CD14-positive monocyte (primary cell): ENCODE data around the gene OPN4. TPM values are rescaled to one million over a fixed set of nuclear protein-coding genes. Genes with fewer than 3 reads are reported as not detected.
A peak's percentile ranks its signal among the peaks of the same experiment; 100 is the strongest.

Source experiments
- DNase-seq, 3 donors: peaks; one replicate each; pipeline ENCODE4 v3.0.0-alpha.2; 2011 to 2022
- H2AFZ ChIP-seq: 2 replicates; pipeline ENCODE4 v1.6.0; 2012; ENCODE audit warnings: mild to moderate bottlenecking, low read depth, low read length, inconsistent platforms; ENCODE audit not compliant: insufficient read depth, poor library complexity, severe bottlenecking
- H3K27ac ChIP-seq, 2 donors: 1 replicate in 1 of 2; 2 replicates in 1 of 2; pipeline ENCODE4 v1.5.1; 2012 to 2013; ENCODE audit warnings: low read length in 2 of 2, control low read depth in 1 of 2, inconsistent platforms in 1 of 2, low read depth in 1 of 2, mild to moderate bottlenecking in 1 of 2
- H3K27me3 ChIP-seq, 2 donors: one replicate each; pipeline versions ENCODE4 v1.6.0 to v1.6.1; 2011 to 2013; ENCODE audit warnings: low read length in 2 of 2; ENCODE audit not compliant: control insufficient read depth in 2 of 2, insufficient read depth in 2 of 2
- H3K36me3 ChIP-seq, 2 donors: replicated peaks in 1 of 2; 1 replicate in 1 of 2; 2 replicates in 1 of 2; pipeline versions ENCODE4 v1.5.1 to v1.6.1; 2012 to 2013; ENCODE audit warnings: low read length in 2 of 2, control low read depth in 1 of 2, inconsistent platforms in 1 of 2, mild to moderate bottlenecking in 1 of 2; ENCODE audit not compliant: insufficient read depth in 2 of 2, control insufficient read depth in 1 of 2
- H3K4me1 ChIP-seq, 2 donors: 1 replicate in 1 of 2; 2 replicates in 1 of 2; pipeline versions ENCODE4 v1.5.1 to v1.6.1; 2012 to 2013; ENCODE audit warnings: low read length in 2 of 2, control low read depth in 1 of 2, inconsistent platforms in 1 of 2, mild to moderate bottlenecking in 1 of 2, moderate library complexity in 1 of 2; ENCODE audit not compliant: insufficient read depth in 2 of 2, control insufficient read depth in 1 of 2
- H3K4me2 ChIP-seq: replicated peaks from 2 replicates; pipeline ENCODE3; 2012; ENCODE audit warnings: low read length, moderate library complexity, mild to moderate bottlenecking; ENCODE audit not compliant: poor library complexity, severe bottlenecking; ENCODE audit errors: extremely low read depth
- H3K4me3 ChIP-seq, 3 experiments: fragments of 200-600 bp in 1 of 3; sonication (generic) in 1 of 3; replicated peaks in 1 of 3; 1 replicate in 2 of 3; 2 replicates in 1 of 3; pipeline ENCODE4 v1.5.1; 2011 to 2013; ENCODE audit warnings: low read length in 3 of 3, mild to moderate bottlenecking in 3 of 3, control low read depth in 2 of 3, low read depth in 2 of 3, inconsistent platforms in 1 of 3, moderate library complexity in 1 of 3
- H3K79me2 ChIP-seq: 2 replicates; pipeline ENCODE4 v1.6.0; 2012; ENCODE audit warnings: mild to moderate bottlenecking, control low read depth, inconsistent platforms, low read length, moderate library complexity; ENCODE audit not compliant: insufficient read depth
- H3K9ac ChIP-seq: 2 replicates; pipeline ENCODE4 v1.6.0; 2017; ENCODE audit warnings: low read length, mild to moderate bottlenecking; ENCODE audit not compliant: insufficient read depth, poor library complexity, severe bottlenecking
- H3K9me3 ChIP-seq, 2 donors: replicated peaks in 1 of 2; 1 replicate in 1 of 2; 2 replicates in 1 of 2; pipeline versions ENCODE4 v1.5.1 to v1.6.1; 2012 to 2013; ENCODE audit warnings: low read length in 2 of 2, control low read depth in 1 of 2; ENCODE audit not compliant: control insufficient read depth in 1 of 2, insufficient read depth in 1 of 2
- H4K20me1 ChIP-seq: 2 replicates; pipeline ENCODE4 v1.6.0; 2012; ENCODE audit warnings: mild to moderate bottlenecking, low read length, control low read depth, moderate library complexity; ENCODE audit not compliant: insufficient read depth
- H3K27ac Mint-ChIP-seq, 7 donors: one replicate each; pipeline ENCODE4 v1.8.0; 2020; ENCODE audit warnings: mild to moderate bottlenecking in 7 of 7, mixed read lengths in 7 of 7, moderate library complexity in 6 of 7, inconsistent platforms in 2 of 7
- H3K27me3 Mint-ChIP-seq, 3 donors: one replicate each; pipeline ENCODE4 v1.8.0; 2021 to 2022; ENCODE audit warnings: low read depth in 3 of 3, mild to moderate bottlenecking in 3 of 3, mixed read lengths in 3 of 3, moderate library complexity in 3 of 3, inconsistent platforms in 1 of 3
- H3K36me3 Mint-ChIP-seq, 2 donors: one replicate each; pipeline ENCODE4 v1.8.0; 2020; ENCODE audit warnings: mixed read lengths in 2 of 2, inconsistent platforms in 1 of 2, mild to moderate bottlenecking in 1 of 2
- H3K4me1 Mint-ChIP-seq: one replicate; pipeline ENCODE4 v1.8.0; 2020; ENCODE audit warnings: mild to moderate bottlenecking, mixed read lengths
- H3K4me3 Mint-ChIP-seq, 2 donors: one replicate each; pipeline ENCODE4 v1.8.0; 2020; ENCODE audit warnings: mild to moderate bottlenecking in 2 of 2, mixed read lengths in 2 of 2, moderate library complexity in 1 of 2
- H3K9me3 Mint-ChIP-seq, 7 donors: one replicate each; pipeline ENCODE4 v1.8.0; 2020 to 2022; ENCODE audit warnings: mixed read lengths in 7 of 7, mild to moderate bottlenecking in 6 of 7, moderate library complexity in 6 of 7, inconsistent platforms in 2 of 7
- CTCF ChIP-seq: fragments of 200-600 bp; IDR thresholded peaks from one replicate; pipeline ENCODE4 v1.8.0; 2022; ENCODE audit warnings: antibody characterized with exemption, mild to moderate bottlenecking
- WGBS: methylation state at CpG from one replicate; pipeline ENCODE4 v1.1.5; 2013; ENCODE audit warnings: missing lambda C conversion rate; ENCODE audit not compliant: insufficient coverage; 5-methylcytosine and 5-hydroxymethylcytosine counted together
- intact Hi-C, 2 donors: fragments of 100-400 bp; cut with micrococcal nuclease; formaldehyde crosslinking; loops; one replicate each; pipeline versions ENCODE4 v1.15.0 to v1.15.1; 2023
- polyA plus RNA-seq, 3 donors: library from polyadenylated mRNA; depleted of rRNA in 1 of 3; unstranded in 2 of 3; stranded (reverse) in 1 of 3; fragments of 300-500 nt in 2 of 3; fragments of >200 nt in 1 of 3; fragmentation: Illumina TruSeq in 2 of 3; gene quantifications; 1 replicate in 2 of 3; 2 replicates in 1 of 3; pipeline ENCODE4 v1.2.3, GENCODE V29; 2012 to 2021

The OPN4 gene
- polyA plus RNA-seq, 3 donors = not detected

- WGBS = 85% methylated on average over 6 of the region's 6 CpGs
- no peak overlapping the region for H3K4me2 ChIP-seq
These were observed 23.0 kb downstream of the OPN4 start for GRCh38 chr10:86677374-86677773.

GRCh38 chr10:86678999-86679792, 24.8 kb downstream of the OPN4 start:
- no peaks in the 10 kb centered on the region for H3K36me3 ChIP-seq
- H3K4me1 ChIP-seq = no peaks in the 10 kb centered on the region
- no peaks in the 10 kb centered on the region for H4K20me1 ChIP-seq
- H3K4me3 ChIP-seq = no peak overlapping the region
- H3K79me2 ChIP-seq = no peaks in the 10 kb centered on the region
- no peak overlapping the region for H3K27ac ChIP-seq
- Mint-ChIP-seq H3K36me3 (no peaks in the 10 kb centered on the region), H3K27me3 (peaks cover 3 to 6% (median 5%) of the 10 kb centered on the region in 3 donors), H3K4me1 (peaks cover 4% of the 10 kb centered on the region), H3K27ac (no peak overlapping the region), H3K4me3 (peak overlapping the region in 1 of 2 donors; percentile 31), H3K9me3 (peaks cover 0 to 3% (median 0%) of the 10 kb centered on the region in 7 donors)
- H3K9ac ChIP-seq = no peak overlapping the region
- peak overlapping the region; percentile 0 for H2AFZ ChIP-seq
- peak in 2 of 3 donors; percentile 6 to 11 for DNase-seq
- no peaks in the 10 kb centered on the region for H3K27me3 ChIP-seq
- WGBS = 64% methylated on average over 8 of the region's 13 CpGs
- H3K9me3 ChIP-seq = no peaks in the 10 kb centered on the region
- intact Hi-C loops = no loop called here
- TF ChIP-seq CTCF = no peak
- H3K4me2 ChIP-seq = no peak overlapping the region

More at GRCh38 chr10:86677374-86677773, 23.0 kb downstream of the OPN4 start:
- DNase-seq = no peak
- H3K27ac ChIP-seq = no peak overlapping the region
- Mint-ChIP-seq H3K27me3 (peaks cover 3 to 8% (median 4%) of the 10 kb centered on the region in 3 donors), H3K36me3 (no peaks in the 10 kb centered on the region), H3K4me3 (no peak overlapping the region), H3K9me3 (peaks cover 0 to 3% (median 0%) of the 10 kb centered on the region in 7 donors), H3K4me1 (peaks cover 4% of the 10 kb centered on the region), H3K27ac (no peak overlapping the region)
- H3K27me3 ChIP-seq = no peaks in the 10 kb centered on the region
- H3K79me2 ChIP-seq = no peaks in the 10 kb centered on the region
- no peaks in the 10 kb centered on the region for H3K36me3 ChIP-seq
- H4K20me1 ChIP-seq = no peaks in the 10 kb centered on the region
- H2AFZ ChIP-seq = no peak overlapping the region
- intact Hi-C loops = no loop called here
- H3K4me1 ChIP-seq = no peaks in the 10 kb centered on the region
- no peaks in the 10 kb centered on the region for H3K9me3 ChIP-seq
- no peak for TF ChIP-seq CTCF
- H3K9ac ChIP-seq = no peak overlapping the region
- no peak overlapping the region for H3K4me3 ChIP-seq
